Effector CD4-positive, alpha-beta T cell (primary cell): ENCODE results near the gene PSPH.
"Not testable (repeated sequence)": the region's sequence is repeated elsewhere in the genome, so short reads cannot be mapped to it uniquely, and the experiment has no call there.

ENCODE experiments used
- DNase-seq: peaks from one replicate; pipeline ENCODE4 v3.0.0-alpha.2; 2020
- total RNA-seq: gene quantifications from one replicate; lab custom pipeline; 2026; lab: John Stamatoyannopoulos, UW

The PSPH gene
- total RNA-seq = 4.3 reads per million, percentile 17 among the genes with 10 or more reads in this experiment

DNA sequence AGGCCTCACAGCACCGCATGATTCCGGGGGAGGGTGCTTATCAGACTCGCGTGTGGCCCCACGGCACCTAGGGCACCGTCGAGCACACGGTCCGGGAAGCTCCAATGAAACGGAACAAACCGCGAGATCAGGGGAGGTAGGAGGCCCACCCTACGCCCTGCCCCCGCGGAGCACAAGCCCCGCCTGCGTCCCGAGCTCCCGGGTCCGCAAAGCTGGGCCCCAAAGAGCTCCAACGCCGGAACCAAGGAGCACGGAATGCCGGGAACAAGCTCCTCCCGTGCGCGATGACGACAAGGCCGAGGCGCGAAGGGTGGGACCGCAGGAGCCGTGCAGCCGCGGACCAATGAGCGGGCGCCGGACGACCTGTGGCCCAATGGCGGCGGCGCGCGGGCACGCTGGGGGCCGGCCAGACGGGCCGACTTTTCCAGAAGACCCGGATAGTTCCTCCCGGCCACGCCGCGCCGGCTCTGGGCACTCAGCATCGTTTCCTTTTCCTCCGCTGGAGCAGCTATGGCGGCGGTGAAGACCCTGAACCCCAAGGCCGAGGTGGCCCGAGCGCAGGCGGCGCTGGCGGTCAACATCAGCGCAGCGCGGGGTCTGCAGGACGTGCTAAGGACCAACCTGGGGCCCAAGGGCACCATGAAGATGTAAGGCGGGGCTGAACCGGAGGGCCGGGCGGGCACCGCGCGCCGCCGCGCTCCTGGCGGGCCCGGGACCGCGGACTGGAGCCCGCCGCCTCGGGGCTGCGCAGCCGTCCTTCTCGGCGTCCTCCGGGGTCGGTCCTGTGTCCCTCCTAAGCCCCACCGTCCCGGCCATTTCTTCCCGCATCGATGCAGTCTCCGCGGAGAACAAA is at the start of gene PSPH, which contains the start of gene CCT6A:
Gene PSPH, minus strand, starts transcription at position 106 of the 853 bp plus-strand sequence. CDS start 30,232 bp downstream, outside the sequence.
Gene CCT6A, plus strand, starts transcription at position 427 of the 853 bp plus-strand sequence. Its CDS starts 84 bp downstream, at position 511.
- DNase-seq = peak; percentile 87

DNA sequence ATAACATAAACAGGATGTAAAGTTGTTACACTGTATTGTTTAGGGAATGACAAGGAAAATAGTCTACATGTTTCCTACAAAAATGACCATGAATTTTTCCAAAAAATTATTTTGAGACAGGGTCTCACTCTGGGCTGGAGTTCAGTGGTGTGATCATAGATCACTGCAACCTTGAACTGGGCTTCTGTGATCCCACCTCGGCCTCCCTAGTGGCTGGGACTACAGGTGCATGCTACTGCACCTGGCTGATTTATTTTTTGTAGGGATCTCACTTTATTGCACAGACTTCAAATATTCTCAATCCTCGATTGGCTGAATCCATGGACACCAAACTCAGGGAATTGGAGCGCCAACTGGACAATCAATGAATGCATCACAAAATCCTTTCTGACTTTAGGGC is 48.4 kb upstream of the PSPH start:
- no peak for DNase-seq

DNA sequence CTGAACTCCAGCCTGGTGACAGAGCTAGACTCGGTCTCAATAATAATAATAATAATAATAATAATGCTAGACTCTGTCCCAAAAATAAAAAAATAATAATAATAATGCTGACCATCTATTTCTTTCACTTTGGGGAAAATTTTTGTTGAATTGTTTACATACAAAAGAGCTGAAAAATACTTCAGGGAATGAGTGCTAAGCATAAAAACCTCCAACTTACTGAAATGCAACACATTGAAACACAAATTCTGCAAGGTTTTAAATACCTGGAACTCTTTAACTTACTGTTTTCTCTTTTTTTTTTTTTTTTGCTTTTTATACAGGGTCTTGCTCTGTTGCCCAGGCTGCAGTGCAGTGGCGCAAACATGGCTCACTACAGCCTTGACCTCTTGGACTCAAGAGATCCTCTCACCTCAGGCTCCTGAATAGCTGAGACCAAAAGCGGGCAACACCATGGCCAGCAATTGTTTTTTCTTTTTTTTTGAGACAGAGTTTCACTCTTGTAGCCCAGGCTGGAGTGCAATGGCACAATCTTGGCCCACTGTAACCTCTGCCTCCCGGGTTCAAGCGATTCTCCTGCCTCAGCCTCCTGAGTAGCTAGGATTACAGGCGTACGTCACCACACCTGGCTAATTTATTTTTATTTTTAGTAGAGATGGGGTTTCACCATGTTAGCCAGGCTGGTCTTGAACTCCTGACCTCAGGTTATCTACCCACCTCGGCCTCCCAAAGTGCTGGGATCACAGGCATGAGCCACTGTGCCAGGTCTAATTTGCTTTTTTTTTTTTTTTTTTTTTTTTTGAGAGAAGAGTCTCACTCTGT is 47.2 kb upstream of the PSPH start:
- not testable (repeated sequence) for DNase-seq

DNA sequence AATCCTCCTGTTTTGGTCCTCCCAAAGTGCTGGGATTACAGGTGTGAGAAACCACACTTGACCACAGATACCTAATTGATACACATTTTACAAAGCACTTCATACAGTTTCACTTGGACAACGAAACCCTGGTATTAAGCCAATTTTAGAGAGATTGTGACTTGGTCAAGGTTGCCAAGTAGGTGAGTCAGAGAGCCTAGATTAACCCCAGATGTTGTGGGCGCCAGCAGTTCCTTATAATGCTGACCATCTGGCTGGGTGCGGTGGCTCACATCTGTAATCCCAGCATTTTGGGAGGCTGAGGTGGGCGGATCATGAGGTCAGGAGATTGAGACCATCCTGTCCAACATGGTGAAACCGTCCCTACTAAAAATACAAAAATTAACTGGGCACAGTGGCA is 46.5 kb upstream of the PSPH start:
- no peak for DNase-seq

DNA sequence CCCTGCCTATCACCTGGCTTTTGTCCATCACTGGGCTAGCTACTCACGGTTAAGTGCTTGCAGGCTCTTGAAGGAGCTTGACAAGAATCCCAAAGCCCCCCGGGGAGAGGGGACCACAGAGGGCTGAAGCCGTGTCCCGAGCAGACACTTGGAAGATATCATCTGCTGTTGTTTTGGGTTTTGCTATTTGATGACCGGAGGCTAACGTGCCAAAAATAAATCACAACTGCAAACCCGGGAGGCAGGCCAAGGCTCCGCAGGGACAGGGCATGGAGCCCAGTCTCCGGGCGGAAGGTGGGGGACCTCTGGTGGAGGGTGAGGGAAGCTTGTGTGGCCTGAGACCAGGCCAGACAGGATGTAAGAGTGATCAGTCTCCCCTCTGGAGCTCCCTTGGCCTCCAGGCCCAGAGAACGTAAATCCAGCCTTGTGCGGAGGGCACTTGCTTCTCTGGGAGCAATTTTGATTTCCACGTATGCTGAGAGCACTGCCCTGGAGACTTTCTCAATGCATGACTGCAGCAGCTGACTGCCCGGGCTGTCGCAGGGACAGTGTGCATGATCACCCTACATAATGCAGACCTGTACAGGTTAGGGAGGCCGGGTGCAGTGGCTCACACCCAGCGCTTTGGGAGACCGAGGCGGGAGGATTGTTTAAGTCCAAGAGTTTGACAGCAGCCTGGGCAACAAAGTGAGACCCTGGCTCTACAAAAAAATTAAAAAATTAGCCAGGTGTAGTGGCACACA is 41.7 kb upstream of the PSPH start, which contains the start of gene PHKG1:
Gene PHKG1, minus strand, starts transcription at position 164 of the 743 bp plus-strand sequence. CDS start 4,011 bp downstream, outside the sequence.
- no peak for DNase-seq

DNA sequence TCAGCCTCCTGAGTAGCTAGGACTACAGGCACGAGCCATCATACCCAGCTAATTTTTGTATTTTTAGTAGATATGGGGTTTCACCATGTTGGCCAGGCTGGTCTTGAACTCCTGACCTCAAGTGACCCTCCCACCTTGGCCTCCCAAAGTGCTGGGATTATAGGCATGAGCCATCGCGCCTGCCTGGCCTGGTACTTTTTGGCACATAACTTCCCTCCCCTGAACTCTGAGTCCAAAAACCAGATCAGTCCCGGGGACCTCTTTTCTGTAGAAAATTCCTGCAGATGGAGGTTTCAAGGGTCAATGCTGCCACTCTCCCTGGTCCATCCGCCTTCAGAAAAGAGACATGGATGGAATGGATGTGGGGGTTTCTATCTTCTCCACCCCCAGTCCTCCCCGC is 41.1 kb upstream of the PSPH start:
- DNase-seq = not testable (repeated sequence)

DNA sequence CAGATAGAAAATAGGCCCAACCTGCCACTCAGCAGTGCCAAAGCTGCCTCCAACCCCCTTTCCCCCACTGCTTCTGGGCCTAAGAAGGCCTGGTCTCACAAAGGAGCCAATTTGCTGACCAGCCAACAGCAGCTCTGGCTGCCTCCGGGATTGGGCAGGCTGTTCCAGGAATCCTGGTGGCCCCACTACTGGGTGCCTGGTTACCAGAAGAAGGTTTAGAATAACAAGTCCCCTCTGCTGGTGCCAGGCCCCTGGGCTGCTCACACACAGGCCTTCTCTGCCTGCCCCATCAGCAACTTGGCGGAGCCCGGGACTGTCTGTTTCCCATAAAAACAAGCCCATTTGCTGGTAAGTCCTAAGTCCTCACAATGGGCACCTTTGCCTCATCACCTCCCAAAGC is 40.3 kb upstream of the PSPH start:
- DNase-seq = no peak

DNA sequence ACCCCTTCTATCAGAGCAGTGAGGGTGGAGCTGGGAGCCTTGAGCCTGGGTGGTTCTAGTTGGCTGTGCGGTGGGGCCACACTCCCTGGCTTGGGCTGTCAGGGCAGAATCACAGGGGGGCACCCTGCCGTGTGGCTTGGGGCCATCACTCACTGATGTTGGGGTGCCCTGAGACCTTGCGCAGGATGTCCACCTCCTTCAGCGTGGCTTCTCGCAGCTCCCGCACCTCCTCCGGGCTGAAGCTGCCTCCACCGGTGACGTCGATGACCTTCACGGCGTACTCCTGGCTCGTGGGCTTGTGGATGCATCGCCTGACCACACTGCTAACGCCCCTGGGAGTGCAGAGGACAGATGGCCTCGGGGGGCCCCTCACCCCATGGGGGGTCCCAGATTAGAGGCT is 36.2 kb upstream of the PSPH start:
- DNase-seq = no peak

DNA sequence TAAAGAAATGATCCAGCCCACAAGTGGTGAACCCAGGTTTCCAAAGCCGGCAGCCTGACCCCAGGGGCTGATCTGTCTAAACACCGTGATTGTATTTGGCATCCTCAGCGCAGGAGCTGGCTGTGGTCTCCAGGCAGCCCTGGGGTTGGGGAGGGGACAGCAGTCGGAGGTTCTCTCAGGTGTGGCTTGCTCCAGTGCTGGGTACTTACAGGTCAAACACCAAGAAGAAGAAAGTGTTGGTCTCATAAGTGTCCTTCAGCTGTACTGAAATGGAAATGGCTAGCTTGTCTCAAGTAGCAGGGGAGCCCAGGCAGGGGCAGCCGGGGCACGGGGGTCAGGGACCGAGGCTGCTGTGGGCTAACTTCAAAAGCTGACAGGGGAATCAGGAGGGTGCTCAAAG is 35.5 kb upstream of the PSPH start:
- no peak for DNase-seq

DNA sequence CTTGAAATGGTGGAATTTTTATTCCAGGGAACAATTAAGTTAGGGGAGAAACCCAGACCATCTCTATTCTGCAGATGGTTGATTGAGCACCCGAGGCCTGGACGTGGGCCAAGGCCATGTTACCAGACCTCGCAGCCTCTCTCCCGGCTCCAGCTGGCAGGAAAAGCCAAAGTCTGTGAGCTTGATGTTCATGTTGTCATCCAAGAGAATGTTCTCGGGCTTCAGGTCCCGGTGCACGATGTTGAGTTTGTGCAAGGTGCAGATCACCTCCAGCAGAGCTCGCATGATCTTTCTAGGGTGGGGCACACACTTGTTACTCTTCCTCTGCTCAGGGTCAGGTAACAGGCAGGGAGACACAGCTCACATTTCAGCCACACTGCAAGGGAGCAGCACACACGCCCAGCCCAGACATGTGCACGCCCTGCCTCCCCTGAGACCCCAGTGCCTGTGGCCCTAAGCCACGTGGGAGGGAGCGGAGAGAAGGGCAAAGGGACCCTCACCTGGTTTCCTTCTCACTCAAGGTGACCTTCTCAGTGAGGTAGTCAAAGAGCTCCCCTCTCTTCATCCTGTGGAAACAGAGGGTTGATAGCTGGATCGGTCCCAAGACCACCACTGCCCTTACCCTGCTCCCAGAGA is 32.0 kb upstream of the PSPH start:
- DNase-seq = no peak

DNA sequence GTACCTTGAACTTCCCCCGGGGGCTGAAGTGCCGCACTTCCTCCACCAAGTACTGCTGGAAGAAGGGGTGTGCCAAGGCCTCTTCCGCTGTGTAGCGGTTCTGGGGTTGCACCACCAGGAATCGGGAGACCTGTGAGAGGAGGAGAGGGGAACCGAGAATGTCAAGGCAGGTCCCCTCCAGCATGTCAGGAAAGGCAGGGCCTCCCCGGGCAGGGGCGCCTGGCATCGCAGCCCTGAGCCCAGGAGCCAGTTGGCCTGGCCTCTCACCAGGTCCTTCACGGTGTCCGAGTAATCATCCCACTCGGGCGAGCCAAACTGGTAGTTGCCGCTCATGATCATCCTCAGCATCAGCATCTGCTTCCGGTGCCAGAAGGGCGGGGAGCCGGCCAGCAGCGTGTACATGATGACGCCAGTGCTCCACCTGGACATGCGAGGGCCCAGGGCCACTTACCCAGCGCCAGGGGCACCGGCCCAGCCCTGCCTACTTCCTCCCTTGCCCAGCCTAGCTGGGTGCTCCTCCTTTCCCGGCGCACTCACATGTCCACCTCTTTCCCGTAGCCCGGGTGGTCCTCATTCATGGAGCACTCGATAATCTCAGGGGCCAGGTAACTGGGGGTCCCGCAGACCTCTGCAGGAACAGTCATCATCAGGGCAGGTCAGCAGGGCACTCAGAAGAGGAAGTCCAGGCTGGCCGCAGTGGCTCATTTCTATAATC is 30.5 kb upstream of the PSPH start:
- DNase-seq = no peak

DNA sequence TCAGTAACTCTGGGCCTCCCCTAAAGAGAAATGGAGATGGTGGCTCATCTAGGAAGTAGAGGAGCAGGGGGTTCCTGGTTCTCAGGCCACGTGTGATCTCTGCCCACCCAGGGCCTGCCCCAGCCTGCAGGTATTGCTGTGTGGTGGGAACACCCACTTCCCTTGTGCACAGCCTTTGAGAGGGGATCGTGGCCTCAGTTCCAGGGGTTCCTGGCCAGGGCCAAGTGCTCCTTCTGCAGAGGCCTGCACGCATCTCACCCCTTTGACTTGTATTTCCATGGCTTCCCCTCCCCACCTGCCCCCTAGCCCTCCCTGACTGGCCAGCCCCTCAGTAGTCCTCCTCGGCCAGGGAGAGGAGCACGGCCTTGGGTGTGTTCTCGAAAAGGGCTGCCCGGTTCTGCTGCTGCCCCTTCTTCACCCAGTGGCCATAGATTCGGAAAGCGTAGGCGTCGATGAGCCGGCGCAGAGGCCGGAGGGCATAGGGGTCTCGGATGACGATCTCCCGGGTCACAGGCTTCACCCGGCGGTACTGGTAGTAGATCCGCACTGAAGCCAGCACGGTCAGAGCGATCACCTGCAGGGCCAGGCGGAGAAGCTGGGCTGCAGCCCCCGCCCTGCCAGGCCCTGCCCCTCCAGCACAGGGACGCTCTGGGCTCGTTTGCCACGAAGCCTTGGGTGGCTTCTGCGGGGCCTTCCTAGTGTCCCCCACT is 29.6 kb upstream of the PSPH start:
- not testable (repeated sequence) for DNase-seq

DNA sequence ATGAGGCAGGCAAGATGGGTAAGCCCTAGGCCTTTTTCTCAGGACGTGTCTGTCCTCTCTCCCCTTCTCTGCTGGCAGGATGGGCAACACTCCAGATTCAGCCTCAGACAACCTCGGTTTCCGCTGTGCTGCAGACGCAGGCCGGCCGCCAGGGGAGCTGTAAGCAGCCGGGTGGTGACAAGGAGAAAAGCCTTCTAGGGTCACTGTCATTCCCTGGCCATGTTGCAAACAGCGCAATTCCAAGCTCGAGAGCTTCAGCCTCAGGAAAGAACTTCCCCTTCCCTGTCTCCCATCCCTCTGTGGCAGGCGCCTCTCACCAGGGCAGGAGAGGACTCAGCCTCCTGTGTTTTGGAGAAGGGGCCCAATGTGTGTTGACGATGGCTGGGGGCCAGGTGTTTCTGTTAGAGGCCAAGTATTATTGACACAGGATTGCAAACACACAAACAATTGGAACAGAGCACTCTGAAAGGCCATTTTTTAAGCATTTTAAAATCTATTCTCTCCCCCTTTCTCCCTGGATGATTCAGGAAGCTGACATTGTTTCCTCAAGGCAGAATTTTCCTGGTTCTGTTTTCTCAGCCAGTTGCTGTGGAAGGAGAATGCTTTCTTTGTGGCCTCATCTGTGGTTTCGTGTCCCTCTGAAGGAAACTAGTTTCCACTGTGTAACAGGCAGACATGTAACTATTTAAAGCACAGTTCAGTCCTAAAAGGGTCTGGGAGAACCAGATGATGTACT is 28.4 kb upstream of the PSPH start:
- no peak for DNase-seq

DNA sequence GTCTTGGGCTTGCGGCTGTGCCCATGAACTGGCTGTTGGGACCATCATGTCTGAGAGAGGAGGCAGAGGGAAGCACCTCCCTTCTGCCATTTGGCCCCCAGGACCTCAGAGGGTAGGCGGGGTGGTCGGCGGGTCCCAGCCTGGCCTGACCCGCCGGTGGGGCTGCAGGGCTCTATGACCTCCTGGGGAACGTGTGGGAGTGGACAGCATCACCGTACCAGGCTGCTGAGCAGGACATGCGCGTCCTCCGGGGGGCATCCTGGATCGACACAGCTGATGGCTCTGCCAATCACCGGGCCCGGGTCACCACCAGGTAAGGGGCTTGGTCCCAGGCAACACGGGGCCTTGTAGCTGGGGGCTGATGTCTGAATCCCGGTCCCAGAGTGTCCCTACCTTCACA is 27.0 kb upstream of the PSPH start:
- DNase-seq = no peak

DNA sequence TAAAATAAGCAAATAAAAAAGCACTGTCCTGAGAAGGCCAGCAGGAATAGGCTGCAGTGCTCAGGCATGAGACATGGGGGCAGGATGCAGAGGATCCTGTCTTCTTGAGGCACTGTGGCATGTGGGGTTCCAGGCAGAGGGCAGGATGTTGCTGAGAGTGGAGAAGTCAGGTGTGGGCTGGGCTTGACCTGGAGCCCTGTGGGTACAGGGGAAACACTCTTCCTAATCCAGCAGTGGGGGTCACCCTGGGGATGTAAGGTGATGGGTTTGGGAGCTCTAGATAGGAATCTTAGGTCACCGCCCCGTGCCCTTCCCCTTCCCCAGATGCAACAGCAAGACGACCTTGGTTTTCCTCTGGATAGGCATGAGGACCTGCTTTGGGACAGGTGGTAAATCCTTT is 26.4 kb upstream of the PSPH start:
- no peak for DNase-seq

DNA sequence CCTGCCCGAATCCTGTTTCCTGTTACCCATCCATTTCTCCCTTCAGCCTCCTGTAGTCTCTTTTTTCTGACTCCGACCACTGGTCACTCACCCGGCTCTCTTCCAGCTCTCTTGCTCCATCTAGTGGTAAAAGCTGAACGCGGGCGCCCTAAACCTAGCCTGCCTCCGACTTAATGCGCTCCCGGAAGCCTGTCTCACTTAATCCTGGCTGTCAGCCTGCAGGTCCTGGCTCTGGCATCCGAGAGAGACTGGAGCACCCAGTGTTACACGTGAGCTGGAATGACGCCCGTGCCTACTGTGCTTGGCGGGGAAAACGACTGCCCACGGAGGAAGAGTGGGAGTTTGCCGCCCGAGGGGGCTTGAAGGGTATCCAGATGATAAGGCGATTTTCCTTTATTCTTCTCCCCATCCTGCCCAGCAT is 23.1 kb upstream of the PSPH start:
- peak; percentile 51 for DNase-seq

DNA sequence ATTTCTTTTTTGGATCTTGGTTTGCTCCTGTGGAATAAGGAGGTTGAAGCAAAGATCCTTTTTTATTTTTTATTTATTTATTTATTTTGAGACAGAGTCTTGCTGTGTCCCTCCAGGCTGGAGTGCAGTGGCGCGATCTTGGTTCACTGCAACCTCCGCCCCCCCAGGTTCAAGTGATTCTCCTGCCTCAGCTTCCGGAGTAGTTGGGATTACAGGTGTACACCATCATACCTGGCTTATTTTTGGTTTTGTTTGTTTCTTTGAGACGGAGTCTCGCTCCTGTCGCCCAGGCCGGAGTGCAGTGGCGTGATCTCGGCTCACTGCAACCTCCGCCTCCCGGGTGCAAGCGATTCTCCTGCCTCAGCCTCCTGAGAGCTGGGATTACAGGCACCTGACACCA is 15.1 kb upstream of the PSPH start:
- not testable (repeated sequence) for DNase-seq

DNA sequence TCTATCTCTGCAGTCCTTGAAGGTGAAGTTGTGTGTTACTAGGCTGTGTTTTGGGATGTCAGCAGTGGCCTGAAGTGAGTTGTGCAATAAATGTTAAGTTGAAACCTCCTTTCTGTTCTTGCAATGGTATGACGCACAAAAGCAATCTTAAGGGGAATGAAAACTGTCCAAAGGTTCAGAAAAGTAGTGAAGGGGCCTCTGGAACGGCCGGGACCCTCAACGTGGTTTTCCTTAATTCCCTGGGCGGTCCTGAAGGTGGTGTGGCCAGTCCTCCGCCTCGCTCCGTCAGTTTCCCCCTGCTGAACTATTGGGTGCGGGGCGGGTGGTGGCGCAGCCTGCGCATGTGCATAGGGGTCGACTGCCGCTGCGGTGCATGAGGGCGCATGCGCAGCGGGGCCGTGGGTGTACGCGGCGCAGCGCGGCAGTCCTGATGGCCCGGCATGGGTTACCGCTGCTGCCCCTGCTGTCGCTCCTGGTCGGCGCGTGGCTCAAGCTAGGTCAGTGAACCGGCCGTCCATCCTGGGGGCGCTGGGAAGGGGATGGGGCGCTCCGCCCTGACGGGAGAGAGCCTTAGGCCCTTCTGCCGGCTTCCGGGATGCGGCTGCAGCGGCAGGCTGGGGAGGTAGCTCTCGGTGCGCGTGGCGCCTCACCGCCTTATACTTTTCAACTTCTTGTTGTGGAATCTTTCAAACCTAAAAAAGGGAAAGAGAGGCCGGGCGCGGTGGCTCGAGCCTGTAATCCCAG is 12.8 kb upstream of the PSPH start, which contains the start of gene SUMF2:
Gene SUMF2, plus strand, starts transcription at position 405 of the 744 bp plus-strand sequence. Its CDS starts 26 bp downstream, at position 431.
- DNase-seq = peak; percentile 88

DNA sequence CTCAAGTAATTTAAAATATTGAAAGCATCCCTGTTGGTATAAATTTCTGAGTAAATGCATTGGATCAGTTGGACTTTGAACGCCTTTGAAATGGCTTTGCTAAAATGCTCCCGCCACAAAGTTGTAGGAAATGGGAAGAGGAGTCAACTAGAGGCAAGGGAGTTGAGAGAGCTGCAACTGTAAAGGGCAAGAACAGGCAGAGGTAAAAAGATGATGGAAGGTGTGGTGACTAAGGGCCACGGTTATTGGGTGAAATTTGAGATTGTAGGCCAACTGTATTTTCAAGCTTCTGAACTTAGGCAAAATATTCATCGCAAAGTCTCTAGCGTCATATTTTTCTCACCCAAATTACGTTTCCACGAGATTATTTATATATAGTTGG is 12.2 kb upstream of the PSPH start:
- DNase-seq = no peak
